ENCODE results near the gene TOM1L2. TPM values are rescaled to one million over a fixed set of nuclear protein-coding genes. Genes with fewer than 3 reads are reported as not detected.

The TOM1L2 gene
- total RNA-seq, 3 donors from 2014 or later = 67.8 to 101 (median 87.7) TPM

DNA sequence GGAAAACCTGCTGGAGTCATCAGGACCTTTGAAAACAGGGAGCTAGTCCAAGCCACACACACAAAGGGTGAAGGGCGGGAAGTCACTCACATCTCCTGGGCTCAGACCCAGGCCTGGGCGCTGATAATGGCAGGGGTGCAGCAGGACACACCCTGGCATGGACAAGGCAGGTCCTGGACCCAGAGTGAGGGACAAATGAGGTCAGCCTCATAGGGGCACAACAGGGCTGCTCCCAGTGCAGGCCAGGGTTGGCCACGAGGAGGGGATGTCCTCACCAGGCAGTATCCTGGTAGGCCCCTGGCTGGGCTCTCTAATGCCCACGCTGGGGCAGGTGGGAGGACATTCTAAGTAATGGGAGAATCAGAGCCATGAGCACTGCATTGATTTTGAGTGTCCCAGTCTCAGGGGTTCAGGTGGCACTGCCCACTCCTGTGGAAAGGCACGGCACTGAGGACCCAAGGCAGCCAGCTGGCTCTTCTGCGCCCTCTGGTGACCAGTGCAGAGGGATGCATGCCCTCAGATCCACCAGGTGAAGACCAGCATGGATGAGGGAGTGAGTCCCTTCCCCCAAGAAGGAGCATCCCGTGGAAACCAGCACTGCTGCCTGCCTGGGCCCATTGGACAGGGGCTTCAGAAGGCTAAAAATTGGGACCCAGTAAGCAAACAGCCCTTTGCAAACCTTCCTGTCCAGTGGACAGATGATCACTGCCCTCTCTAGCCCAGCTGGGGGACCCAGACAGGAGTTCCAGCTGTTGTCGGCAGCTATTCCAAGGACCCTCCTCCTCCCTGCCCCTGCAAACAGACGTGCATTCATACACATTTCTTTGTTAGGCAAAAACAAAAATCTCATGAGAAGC, 112.1 kb downstream of the TOM1L2 start:
- no peaks in the 10 kb centered on the region for H3K9me3 ChIP-seq
- intact Hi-C loops (cut with DNase I, micrococcal nuclease) = loop anchor here in 1 of 2 donors (2.0 to 5.0 kb wide), 2 partner anchors 48 to 179 kb away; partner anchors contain the start of gene RAI1
- ATAC-seq (peak; percentile 95), DNase-seq (peak; percentile 75 to 78 (median 75))
- TF ChIP-seq, protein P1, sequence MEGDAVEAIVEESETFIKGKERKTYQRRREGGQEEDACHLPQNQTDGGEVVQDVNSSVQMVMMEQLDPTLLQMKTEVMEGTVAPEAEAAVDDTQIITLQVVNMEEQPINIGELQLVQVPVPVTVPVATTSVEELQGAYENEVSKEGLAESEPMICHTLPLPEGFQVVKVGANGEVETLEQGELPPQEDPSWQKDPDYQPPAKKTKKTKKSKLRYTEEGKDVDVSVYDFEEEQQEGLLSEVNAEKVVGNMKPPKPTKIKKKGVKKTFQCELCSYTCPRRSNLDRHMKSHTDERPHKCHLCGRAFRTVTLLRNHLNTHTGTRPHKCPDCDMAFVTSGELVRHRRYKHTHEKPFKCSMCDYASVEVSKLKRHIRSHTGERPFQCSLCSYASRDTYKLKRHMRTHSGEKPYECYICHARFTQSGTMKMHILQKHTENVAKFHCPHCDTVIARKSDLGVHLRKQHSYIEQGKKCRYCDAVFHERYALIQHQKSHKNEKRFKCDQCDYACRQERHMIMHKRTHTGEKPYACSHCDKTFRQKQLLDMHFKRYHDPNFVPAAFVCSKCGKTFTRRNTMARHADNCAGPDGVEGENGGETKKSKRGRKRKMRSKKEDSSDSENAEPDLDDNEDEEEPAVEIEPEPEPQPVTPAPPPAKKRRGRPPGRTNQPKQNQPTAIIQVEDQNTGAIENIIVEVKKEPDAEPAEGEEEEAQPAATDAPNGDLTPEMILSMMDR (IDR thresholded peaks at IDR 0.05) = peak; percentile 93
- H3K36me3 ChIP-seq (ENCODE audit: low read depth) = no peaks in the 10 kb centered on the region
- peaks cover under 1% of the 10 kb centered on the region for H3K4me1 ChIP-seq (ENCODE audit: low read depth)
- no peak overlapping the region for H3K4me3 ChIP-seq

- H3K4me1 ChIP-seq (ENCODE audit: low read depth) = peaks cover 3% of the 10 kb centered on the region
- ATAC-seq (no peak), DNase-seq (no peak)
- intact Hi-C loops (cut with DNase I, micrococcal nuclease) = no loop called here
- no peaks in the 10 kb centered on the region for H3K9me3 ChIP-seq
- TF ChIP-seq, protein P1 (IDR thresholded peaks at IDR 0.05) = no peak
- H3K4me3 ChIP-seq = no peak overlapping the region
- no peaks in the 10 kb centered on the region for H3K36me3 ChIP-seq (ENCODE audit: low read depth)
These were observed 114.7 kb downstream of the TOM1L2 start for GRCh38 chr17:17857496-17857895.

- Histone ChIP-seq H3K36me3 (ENCODE audit: low read depth) (no peaks in the 10 kb centered on the region), H3K4me3 (no peak overlapping the region), H3K4me1 (ENCODE audit: low read depth) (peaks cover 3% of the 10 kb centered on the region), H3K9me3 (no peaks in the 10 kb centered on the region)
- intact Hi-C loops (cut with DNase I, micrococcal nuclease) = no loop called here
- TF ChIP-seq, protein P1 (IDR thresholded peaks at IDR 0.05) = no peak
- no peak for DNase-seq
- no peak for ATAC-seq
These were observed 115.8 kb downstream of the TOM1L2 start for GRCh38 chr17:17856386-17856785.

GRCh38 chr17:17855976-17856375, 116.2 kb downstream of the TOM1L2 start:
- Histone ChIP-seq H3K4me3 (no peak overlapping the region), H3K4me1 (ENCODE audit: low read depth) (peaks cover 3% of the 10 kb centered on the region), H3K9me3 (no peaks in the 10 kb centered on the region), H3K36me3 (ENCODE audit: low read depth) (no peaks in the 10 kb centered on the region)
- DNase-seq = no peak
- intact Hi-C loops (cut with DNase I, micrococcal nuclease) = no loop called here
- no peak for ATAC-seq
- TF ChIP-seq, protein P1 (IDR thresholded peaks at IDR 0.05) = no peak

DNA sequence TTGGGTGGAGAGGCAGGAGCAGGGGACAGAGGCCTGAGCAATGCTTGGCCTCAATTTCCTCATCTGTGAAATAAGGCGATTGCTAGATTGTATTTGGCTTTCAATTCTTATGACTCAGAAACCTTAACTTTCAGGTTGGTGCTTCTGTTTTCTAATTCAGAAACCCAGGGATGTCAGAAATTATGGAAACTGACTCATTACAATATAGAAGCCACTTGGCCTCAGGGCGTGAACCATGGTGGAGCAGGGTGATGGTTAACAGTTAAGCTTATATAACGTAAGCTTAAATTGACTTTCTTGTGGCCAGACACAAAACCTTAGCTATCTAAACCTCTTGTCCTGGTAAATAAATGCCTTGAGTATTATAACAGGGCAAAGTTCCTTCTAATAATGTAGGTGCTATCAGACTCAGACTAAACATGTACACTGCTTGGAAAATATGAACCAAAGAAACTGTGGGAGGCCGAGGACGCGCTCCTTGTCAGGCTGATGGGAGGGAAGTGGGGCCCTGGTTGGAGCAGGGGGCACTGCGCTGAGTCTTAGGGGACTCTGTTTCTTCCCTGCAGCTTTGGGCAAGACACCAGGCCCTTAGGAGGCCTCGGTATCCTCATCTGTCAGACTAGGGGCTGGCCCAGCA, 118.3 kb downstream of the TOM1L2 start:
- TF ChIP-seq, protein P1 (IDR thresholded peaks at IDR 0.05) = no peak
- Histone ChIP-seq H3K4me3 (no peak overlapping the region), H3K36me3 (ENCODE audit: low read depth) (no peaks in the 10 kb centered on the region), H3K9me3 (no peaks in the 10 kb centered on the region), H3K4me1 (ENCODE audit: low read depth) (peaks cover 13% of the 10 kb centered on the region)
- intact Hi-C loops (cut with DNase I, micrococcal nuclease) = no loop called here
- ATAC-seq (no peak), DNase-seq (no peak)

Measured in mucosa of descending colon (tissue), 3 donors.